Tibial artery (tissue), 4 donors: Measurements from ENCODE around the gene CELSR1.

ENCODE experiments used
- DNase-seq, 2 donors: peaks; one replicate each; pipeline ENCODE4 v3.0.0-alpha.2; 2019
- H3K27ac ChIP-seq, 2 donors: fragments of 200-600 bp; sonication (generic) in 1 of 2; 1 replicate in 1 of 2; 2 replicates in 1 of 2; pipeline ENCODE4 v1.5.1; 2018 to 2019; ENCODE audit warnings: mild to moderate bottlenecking in 1 of 2
- H3K27me3 ChIP-seq, 2 donors: fragments of 200-600 bp; sonication (generic) in 1 of 2; one replicate each; pipeline versions ENCODE4 v1.5.1 to v1.6.0; 2016 to 2019
- H3K36me3 ChIP-seq, 3 donors: fragments of 200-600 bp; sonication (generic) in 2 of 3; one replicate each; pipeline ENCODE4 v1.5.1; 2016 to 2019; ENCODE audit warnings: mild to moderate bottlenecking in 2 of 3
- H3K4me1 ChIP-seq, 4 donors: fragments of 200-600 bp; sonication (generic) in 2 of 4; 1 replicate in 3 of 4; 2 replicates in 1 of 4; pipeline ENCODE4 v1.5.1; 2016 to 2019
- H3K4me3 ChIP-seq, 2 donors: fragments of 200-600 bp; sonication (generic) in 1 of 2; 1 replicate in 1 of 2; 2 replicates in 1 of 2; pipeline ENCODE4 v1.5.1; 2018 to 2019; ENCODE audit warnings: mild to moderate bottlenecking in 2 of 2
- H3K9me3 ChIP-seq, 3 donors: fragments of 200-600 bp; sonication (generic) in 1 of 3; one replicate each; pipeline ENCODE4 v1.5.1; 2016 to 2019
- CTCF ChIP-seq, 2 experiments: fragments of 200-600 bp in 1 of 2; fragments of 450-650 bp in 1 of 2; IDR thresholded peaks; one replicate each; pipeline ENCODE4 v1.5.1; 2017 to 2019; ENCODE audit warnings: antibody characterized with exemption in 2 of 2, mild to moderate bottlenecking in 1 of 2, moderate library complexity in 1 of 2
- intact Hi-C: fragments of 100-400 bp; cut with DNase I; formaldehyde crosslinking; loops from one replicate; pipeline ENCODE4 v1.15.0; 2023; ENCODE audit warnings: low total_unique reads

CELSR1 gene

GRCh38 chr22:46367707-46368191 is 169.7 kb downstream of the CELSR1 start:
- no peaks in the 10 kb centered on the region for H3K4me1 ChIP-seq
- no peak overlapping the region for H3K27ac ChIP-seq
- no peak overlapping the region for H3K4me3 ChIP-seq
- H3K36me3 ChIP-seq = peaks cover 0 to 30% (median 0%) of the 10 kb centered on the region in 3 donors
- peak; percentile 41 to 55 for TF ChIP-seq CTCF (IDR thresholded peaks at IDR 0.05)
- intact Hi-C loops = loop anchor here (5.0 kb wide), 1 partner anchor 175 kb away; no protein-coding TSS in a partner anchor
- H3K9me3 ChIP-seq = no peaks in the 10 kb centered on the region
- peaks cover 0 to 42% of the 10 kb centered on the region in 2 donors for H3K27me3 ChIP-seq
- no peak for DNase-seq

GRCh38 chr22:46366801-46367706 is 170.4 kb downstream of the CELSR1 start:
- no peak overlapping the region for H3K27ac ChIP-seq
- peaks cover 0 to 39% of the 10 kb centered on the region in 2 donors for H3K27me3 ChIP-seq
- DNase-seq = no peak
- H3K4me3 ChIP-seq = no peak overlapping the region
- TF ChIP-seq CTCF (IDR thresholded peaks at IDR 0.05) = no peak
- intact Hi-C loops = loop anchor here (5.0 kb wide), 1 partner anchor 175 kb away; no protein-coding TSS in a partner anchor
- H3K4me1 ChIP-seq = no peaks in the 10 kb centered on the region
- peaks cover 0 to 28% (median 0%) of the 10 kb centered on the region in 3 donors for H3K36me3 ChIP-seq
- no peaks in the 10 kb centered on the region for H3K9me3 ChIP-seq

- no peak for DNase-seq
- H3K27ac ChIP-seq = no peak overlapping the region
- H3K36me3 ChIP-seq = peaks cover 0 to 28% (median 0%) of the 10 kb centered on the region in 3 donors
- no peak overlapping the region for H3K4me3 ChIP-seq
- peaks cover 0 to 39% of the 10 kb centered on the region in 2 donors for H3K27me3 ChIP-seq
- no peaks in the 10 kb centered on the region for H3K9me3 ChIP-seq
- no peak for TF ChIP-seq CTCF (IDR thresholded peaks at IDR 0.05)
- no peaks in the 10 kb centered on the region for H3K4me1 ChIP-seq
- intact Hi-C loops = loop anchor here (5.0 kb wide), 1 partner anchor 176 kb away; no protein-coding TSS in a partner anchor
Observed at GRCh38 chr22:46366327-46366731, 171.1 kb downstream of the CELSR1 start.

GRCh38 chr22:46365166-46365624 is 172.2 kb downstream of the CELSR1 start:
- H3K4me3 ChIP-seq = no peak overlapping the region
- no peak for TF ChIP-seq CTCF (IDR thresholded peaks at IDR 0.05)
- no peaks in the 10 kb centered on the region for H3K9me3 ChIP-seq
- no peak for DNase-seq
- H3K27ac ChIP-seq = no peak overlapping the region
- H3K27me3 ChIP-seq = peaks cover 0 to 39% of the 10 kb centered on the region in 2 donors
- H3K36me3 ChIP-seq = peaks cover 0 to 28% (median 0%) of the 10 kb centered on the region in 3 donors
- intact Hi-C loops = loop anchor here (5.0 kb wide), 1 partner anchor 177 kb away; no protein-coding TSS in a partner anchor
- H3K4me1 ChIP-seq = no peaks in the 10 kb centered on the region

GRCh38 chr22:46364341-46365165 is 172.9 kb downstream of the CELSR1 start:
- H3K4me1 ChIP-seq = no peaks in the 10 kb centered on the region
- H3K27ac ChIP-seq = no peak overlapping the region
- peaks cover 0 to 33% (median 0%) of the 10 kb centered on the region in 3 donors for H3K36me3 ChIP-seq
- H3K4me3 ChIP-seq = no peak overlapping the region
- peaks cover 0 to 37% of the 10 kb centered on the region in 2 donors for H3K27me3 ChIP-seq
- intact Hi-C loops = loop anchor here (5.0 kb wide), 1 partner anchor 178 kb away; no protein-coding TSS in a partner anchor
- no peaks in the 10 kb centered on the region for H3K9me3 ChIP-seq
- no peak for TF ChIP-seq CTCF (IDR thresholded peaks at IDR 0.05)
- DNase-seq = no peak
